GM19099 (cell line): ENCODE data around the gene ANGEL2.
A peak's percentile ranks its signal among the peaks of the same experiment; 100 is the strongest.

Source experiments
- POLR2A ChIP-seq: IDR thresholded peaks from 3 replicates; pipeline ENCODE4 v1.6.1; 2011; ENCODE audit warnings: low read depth; ENCODE audit not compliant: insufficient read length; ENCODE audit errors: extremely low read depth

The ANGEL2 gene

GRCh38 chr1:212966616-212967015 is 49.1 kb downstream of the ANGEL2 start:
- TF ChIP-seq POLR2A: no peak

- TF ChIP-seq POLR2A: no peak
These were observed 51.6 kb downstream of the ANGEL2 start for GRCh38 chr1:212964102-212964501.

GRCh38 chr1:212962509-212962908 is 53.2 kb downstream of the ANGEL2 start:
- TF ChIP-seq POLR2A: no peak

- no peak for TF ChIP-seq POLR2A
These were observed 54.7 kb downstream of the ANGEL2 start for GRCh38 chr1:212960932-212961331.

GRCh38 chr1:212959266-212960220 is 56.1 kb downstream of the ANGEL2 start:
- peak; percentile 22 for TF ChIP-seq POLR2A

GRCh38 chr1:212958175-212958574 is 57.5 kb downstream of the ANGEL2 start:
- no peak for TF ChIP-seq POLR2A

- no peak for TF ChIP-seq POLR2A
These were observed 58.1 kb downstream of the ANGEL2 start for GRCh38 chr1:212957546-212957945.

GRCh38 chr1:212955961-212956620 is 59.6 kb downstream of the ANGEL2 start:
- no peak for TF ChIP-seq POLR2A

- TF ChIP-seq POLR2A: no peak
These were observed 60.6 kb downstream of the ANGEL2 start for GRCh38 chr1:212955098-212955497.

- no peak for TF ChIP-seq POLR2A
These were observed 61.2 kb downstream of the ANGEL2 start for GRCh38 chr1:212954514-212954913.

GRCh38 chr1:212953321-212953720 is 62.3 kb downstream of the ANGEL2 start:
- no peak for TF ChIP-seq POLR2A

GRCh38 chr1:212952641-212952976 is 63.1 kb downstream of the ANGEL2 start:
- TF ChIP-seq POLR2A: no peak

- no peak for TF ChIP-seq POLR2A
These were observed 63.6 kb downstream of the ANGEL2 start for GRCh38 chr1:212951947-212952640.

- no peak for TF ChIP-seq POLR2A
These were observed 64.3 kb downstream of the ANGEL2 start for GRCh38 chr1:212951126-212951946.
